Loucy (cell line): Measurements from ENCODE around the gene AP1G2.

ENCODE experiments used
- H2AFZ ChIP-seq: fragments of 200-600 bp; sonication (generic); 2 replicates; pipeline ENCODE4 v1.6.0; 2016; ENCODE audit warnings: antibody characterized with exemption, mild to moderate bottlenecking, low read length, moderate library complexity
- H3F3A ChIP-seq: fragments of 200-600 bp; 2 replicates; pipeline ENCODE4 v1.6.0; 2016; ENCODE audit warnings: antibody characterized with exemption, low read depth, mild to moderate bottlenecking
- H3K27me3 ChIP-seq: fragments of 200-600 bp; sonication (generic); 2 replicates; pipeline ENCODE4 v1.6.1; 2014; ENCODE audit warnings: low read length, mild to moderate bottlenecking; ENCODE audit not compliant: insufficient read depth, poor library complexity, severe bottlenecking
- H3K36me3 ChIP-seq: fragments of 200-600 bp; sonication (generic); 2 replicates; pipeline ENCODE4 v1.6.1; 2016; ENCODE audit warnings: low read length; ENCODE audit not compliant: insufficient read depth
- H3K4me1 ChIP-seq: fragments of 200-600 bp; sonication (generic); 2 replicates; pipeline ENCODE4 v1.5.1; 2014; ENCODE audit warnings: low read length, mild to moderate bottlenecking; ENCODE audit not compliant: insufficient read depth, poor library complexity, severe bottlenecking
- H3K4me2 ChIP-seq: fragments of 200-600 bp; sonication (generic); 2 replicates; pipeline ENCODE4 v1.6.0; 2014; ENCODE audit warnings: antibody characterized with exemption, low read length, low read depth, mild to moderate bottlenecking; ENCODE audit not compliant: poor library complexity, severe bottlenecking
- H3K4me3 ChIP-seq: fragments of 200-600 bp; sonication (generic); 2 replicates; pipeline ENCODE4 v1.5.1; 2014; ENCODE audit warnings: low read length, mild to moderate bottlenecking, mixed read lengths; ENCODE audit not compliant: poor library complexity, severe bottlenecking
- H3K79me2 ChIP-seq: fragments of 200-600 bp; sonication (generic); 2 replicates; pipeline ENCODE4 v1.6.1; 2014; ENCODE audit warnings: low read length; ENCODE audit not compliant: insufficient read depth
- H3K9ac ChIP-seq: fragments of 200-600 bp; sonication (generic); 2 replicates; pipeline ENCODE4 v1.6.0; 2014; ENCODE audit warnings: mild to moderate bottlenecking, low read depth, low read length, moderate library complexity; ENCODE audit not compliant: poor library complexity, severe bottlenecking
- H3K9me2 ChIP-seq: fragments of 200-600 bp; sonication (generic); replicated peaks from 2 replicates; pipeline ENCODE4 v1.6.1; 2016; ENCODE audit warnings: low read depth, low read length, mixed read lengths
- H3K9me3 ChIP-seq: fragments of 200-600 bp; sonication (generic); 2 replicates; pipeline ENCODE4 v1.6.1; 2014; ENCODE audit warnings: mild to moderate bottlenecking, antibody characterized with exemption, low read length, low read depth; ENCODE audit not compliant: insufficient read depth
- H4K20me1 ChIP-seq: fragments of 200-600 bp; sonication (generic); 2 replicates; pipeline ENCODE4 v1.6.0; 2014; ENCODE audit warnings: antibody characterized with exemption, low read length, mild to moderate bottlenecking; ENCODE audit not compliant: insufficient read depth, poor library complexity, severe bottlenecking
- EZH2phosphoT487 ChIP-seq: fragments of 200-600 bp; IDR thresholded peaks from 2 replicates; pipeline ENCODE4 v1.6.1; 2018; ENCODE audit warnings: antibody characterized with exemption, mild to moderate bottlenecking, moderate library complexity, borderline replicate concordance
- TF ChIP-seq, protein P1 (sequence below): fragments of 200-600 bp; sonication (generic); conservative IDR thresholded peaks from 2 replicates; pipeline ENCODE4 v1.5.1; 2014; ENCODE audit warnings: mild to moderate bottlenecking, antibody characterized with exemption, low read length

AP1G2 gene

DNA sequence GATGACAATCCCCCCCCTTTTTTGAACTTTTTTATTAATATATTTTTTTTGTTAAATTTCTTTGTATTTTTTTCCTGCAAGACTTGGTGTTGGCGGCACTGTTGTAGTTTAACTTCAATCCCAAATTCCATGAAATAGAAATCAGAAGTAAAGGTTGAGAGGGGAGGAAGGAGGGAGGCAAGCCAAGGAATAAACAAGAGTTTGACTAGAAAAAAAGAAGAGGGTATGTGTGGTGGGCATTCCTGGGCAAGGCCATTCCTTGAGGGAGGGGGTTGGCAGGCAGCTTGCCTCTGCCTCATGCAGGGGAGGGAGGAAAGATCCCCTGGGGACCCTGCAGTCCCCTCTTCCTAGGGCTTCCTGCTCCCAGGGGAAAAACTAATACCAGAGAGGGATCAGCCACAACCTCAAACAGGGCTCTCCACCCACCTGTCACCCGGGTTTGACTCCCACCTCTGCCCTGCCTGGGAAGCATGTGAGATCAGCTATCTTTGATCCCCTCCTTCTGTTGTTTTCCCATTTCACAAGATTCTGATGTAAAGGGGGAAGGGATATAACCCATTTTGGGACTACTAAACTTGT, 519 bp upstream of the AP1G2 start:
- Histone ChIP-seq H3K9me2 (no peaks in the 10 kb centered on the region), H3K36me3 (peaks cover 15% of the 10 kb centered on the region; the same call in 1 of the 2 replicates), H3K4me3 (peak overlapping the region; percentile 92), H3K9me3 (no peaks in the 10 kb centered on the region), H3K79me2 (peaks cover 25% of the 10 kb centered on the region), H2AFZ (no peak overlapping the region), H3K27me3 (no peaks in the 10 kb centered on the region), H4K20me1 (peaks cover 15% of the 10 kb centered on the region), H3K9ac (peak overlapping the region; percentile 83), H3K4me1 (peaks cover 36% of the 10 kb centered on the region), H3K4me2 (peak overlapping the region; percentile 90), H3F3A (peaks cover 8% of the 10 kb centered on the region; the same call in 1 of the 2 replicates)
- TF ChIP-seq, protein P1, sequence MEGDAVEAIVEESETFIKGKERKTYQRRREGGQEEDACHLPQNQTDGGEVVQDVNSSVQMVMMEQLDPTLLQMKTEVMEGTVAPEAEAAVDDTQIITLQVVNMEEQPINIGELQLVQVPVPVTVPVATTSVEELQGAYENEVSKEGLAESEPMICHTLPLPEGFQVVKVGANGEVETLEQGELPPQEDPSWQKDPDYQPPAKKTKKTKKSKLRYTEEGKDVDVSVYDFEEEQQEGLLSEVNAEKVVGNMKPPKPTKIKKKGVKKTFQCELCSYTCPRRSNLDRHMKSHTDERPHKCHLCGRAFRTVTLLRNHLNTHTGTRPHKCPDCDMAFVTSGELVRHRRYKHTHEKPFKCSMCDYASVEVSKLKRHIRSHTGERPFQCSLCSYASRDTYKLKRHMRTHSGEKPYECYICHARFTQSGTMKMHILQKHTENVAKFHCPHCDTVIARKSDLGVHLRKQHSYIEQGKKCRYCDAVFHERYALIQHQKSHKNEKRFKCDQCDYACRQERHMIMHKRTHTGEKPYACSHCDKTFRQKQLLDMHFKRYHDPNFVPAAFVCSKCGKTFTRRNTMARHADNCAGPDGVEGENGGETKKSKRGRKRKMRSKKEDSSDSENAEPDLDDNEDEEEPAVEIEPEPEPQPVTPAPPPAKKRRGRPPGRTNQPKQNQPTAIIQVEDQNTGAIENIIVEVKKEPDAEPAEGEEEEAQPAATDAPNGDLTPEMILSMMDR = no peak
- TF ChIP-seq EZH2phosphoT487 = no peak

DNA sequence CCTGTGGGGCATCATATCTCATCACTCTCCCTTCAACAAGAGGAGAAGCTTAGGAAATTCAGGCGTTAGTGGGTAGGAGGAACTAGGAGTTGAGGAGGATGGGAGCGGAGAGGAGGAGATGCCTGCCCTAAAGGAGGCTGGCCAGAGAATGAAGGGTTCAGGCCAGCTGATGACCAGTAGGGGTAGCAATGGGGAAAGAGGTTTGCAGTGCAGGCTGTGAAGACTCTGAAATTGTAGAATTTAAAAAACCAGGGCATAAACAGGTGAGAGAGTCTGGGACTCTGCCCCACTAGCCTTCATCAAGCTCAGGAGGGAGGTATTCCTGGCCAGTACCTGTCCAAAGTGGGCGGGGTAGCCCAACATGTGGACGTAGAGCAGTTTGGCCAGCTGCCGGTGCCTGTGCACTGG, 809 bp downstream of the AP1G2 start:
- Histone ChIP-seq H3K4me2 (peak overlapping the region; percentile 90), H3K27me3 (no peaks in the 10 kb centered on the region), H4K20me1 (peaks cover 19% of the 10 kb centered on the region), H3K4me1 (peaks cover 24% of the 10 kb centered on the region), H3K9me3 (no peaks in the 10 kb centered on the region), H3K79me2 (peaks cover 25% of the 10 kb centered on the region), H3K4me3 (peak overlapping the region; percentile 92), H3F3A (peaks cover 8% of the 10 kb centered on the region; the same call in 1 of the 2 replicates), H2AFZ (peak overlapping the region; percentile 79; the same call in 1 of the 2 replicates), H3K36me3 (peaks cover 23% of the 10 kb centered on the region; the same call in 1 of the 2 replicates), H3K9me2 (no peaks in the 10 kb centered on the region), H3K9ac (peak overlapping the region; percentile 83)
- TF ChIP-seq EZH2phosphoT487 = no peak
- TF ChIP-seq, protein P1 = 0 out of 2 replicates have a peak, but pooled peaks have one; percentile 15

DNA sequence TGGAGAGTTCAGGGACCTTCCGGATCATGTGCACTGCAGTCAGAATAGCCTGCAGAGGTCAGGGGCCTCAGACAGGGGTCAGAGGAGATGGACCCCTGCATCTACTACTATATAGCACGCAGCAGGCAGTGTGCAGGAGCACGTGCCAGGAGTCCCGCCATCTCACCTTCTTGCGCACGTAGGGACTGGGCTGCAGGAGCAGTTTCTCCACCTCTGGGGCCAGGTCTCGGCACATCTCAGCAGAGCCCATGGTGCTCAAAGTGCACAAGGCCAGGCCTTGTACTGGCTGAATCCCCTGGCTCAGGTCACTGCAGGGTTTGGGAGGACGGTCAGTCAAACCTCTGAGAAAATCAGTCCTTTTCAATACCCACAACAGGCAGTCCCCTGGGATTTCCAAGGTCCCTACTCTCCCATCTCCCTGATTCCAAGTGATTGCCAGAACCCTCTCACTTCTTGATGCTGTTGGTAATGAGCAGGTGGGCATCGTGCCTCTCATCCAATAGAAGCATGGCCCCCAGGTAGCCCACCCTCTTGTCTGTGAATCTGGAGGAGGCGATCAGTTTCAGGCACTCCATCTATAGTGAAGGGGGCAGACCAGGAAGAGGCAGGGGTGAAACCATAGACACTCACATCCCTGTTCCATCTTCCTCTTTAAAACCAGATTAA, 1.3 kb downstream of the AP1G2 start:
- H2AFZ ChIP-seq = no peak overlapping the region
- H3F3A ChIP-seq = peaks cover 8% of the 10 kb centered on the region; the same call in 1 of the 2 replicates
- H3K4me3 ChIP-seq = peak overlapping the region; percentile 92
- H3K36me3 ChIP-seq = peaks cover 27% of the 10 kb centered on the region; the same call in 1 of the 2 replicates
- peaks cover 19% of the 10 kb centered on the region for H4K20me1 ChIP-seq
- peak overlapping the region; percentile 90 for H3K4me2 ChIP-seq
- peak overlapping the region; percentile 83 for H3K9ac ChIP-seq
- H3K27me3 ChIP-seq = no peaks in the 10 kb centered on the region
- H3K4me1 ChIP-seq = peaks cover 24% of the 10 kb centered on the region
- H3K79me2 ChIP-seq = peaks cover 25% of the 10 kb centered on the region
- TF ChIP-seq, protein P1 = no peak
- no peak for TF ChIP-seq EZH2phosphoT487
- no peaks in the 10 kb centered on the region for H3K9me2 ChIP-seq
- no peaks in the 10 kb centered on the region for H3K9me3 ChIP-seq
